Brain microvascular endothelial cell (primary cell): Measurements from ENCODE around the gene METRNL.

Source experiments
- DNase-seq: peaks from one replicate; pipeline ENCODE4 v3.0.0-alpha.2; 2020
- H3K27ac ChIP-seq: fragments of 250-450 bp; sonication (Bioruptor Pico); 2 replicates; pipeline ENCODE4 v1.5.1; 2020; ENCODE audit warnings: mild to moderate bottlenecking, moderate library complexity
- H3K27me3 ChIP-seq: fragments of 250-450 bp; sonication (Bioruptor Pico); replicated peaks from 2 replicates; pipeline ENCODE4 v1.5.1; 2020; ENCODE audit warnings: mild to moderate bottlenecking
- H3K36me3 ChIP-seq: fragments of 250-450 bp; sonication (Bioruptor Pico); replicated peaks from 2 replicates; pipeline ENCODE4 v1.5.1; 2020; ENCODE audit warnings: mild to moderate bottlenecking
- H3K4me3 ChIP-seq: 2 replicates; pipeline ENCODE4 v1.5.1; 2011; ENCODE audit warnings: low read depth, mild to moderate bottlenecking, control low read depth, low read length, moderate library complexity
- in situ Hi-C: cut with HindIII; loops from 2 replicates; pipeline ENCODE4 v1.10.0; 2017; ENCODE audit warnings: low sequenced_read_pairs, low pct_ligation_motif_present
- TF ChIP-seq, protein P1 (sequence below): IDR thresholded peaks from 2 replicates; pipeline ENCODE4 v1.5.1; 2011; ENCODE audit warnings: low read depth, mild to moderate bottlenecking, moderate library complexity, low read length, control low read depth, inconsistent platforms; ENCODE audit errors: missing control alignments

Gene METRNL

GRCh38 chr17:83098241-83099085 is 19.1 kb downstream of the METRNL start:
- no peaks in the 10 kb centered on the region for H3K27me3 ChIP-seq
- DNase-seq, result no peak
- H3K27ac ChIP-seq, result no peak overlapping the region
- no peak overlapping the region for H3K4me3 ChIP-seq
- H3K36me3 ChIP-seq, result peaks cover 26% of the 10 kb centered on the region
- TF ChIP-seq, protein P1, sequence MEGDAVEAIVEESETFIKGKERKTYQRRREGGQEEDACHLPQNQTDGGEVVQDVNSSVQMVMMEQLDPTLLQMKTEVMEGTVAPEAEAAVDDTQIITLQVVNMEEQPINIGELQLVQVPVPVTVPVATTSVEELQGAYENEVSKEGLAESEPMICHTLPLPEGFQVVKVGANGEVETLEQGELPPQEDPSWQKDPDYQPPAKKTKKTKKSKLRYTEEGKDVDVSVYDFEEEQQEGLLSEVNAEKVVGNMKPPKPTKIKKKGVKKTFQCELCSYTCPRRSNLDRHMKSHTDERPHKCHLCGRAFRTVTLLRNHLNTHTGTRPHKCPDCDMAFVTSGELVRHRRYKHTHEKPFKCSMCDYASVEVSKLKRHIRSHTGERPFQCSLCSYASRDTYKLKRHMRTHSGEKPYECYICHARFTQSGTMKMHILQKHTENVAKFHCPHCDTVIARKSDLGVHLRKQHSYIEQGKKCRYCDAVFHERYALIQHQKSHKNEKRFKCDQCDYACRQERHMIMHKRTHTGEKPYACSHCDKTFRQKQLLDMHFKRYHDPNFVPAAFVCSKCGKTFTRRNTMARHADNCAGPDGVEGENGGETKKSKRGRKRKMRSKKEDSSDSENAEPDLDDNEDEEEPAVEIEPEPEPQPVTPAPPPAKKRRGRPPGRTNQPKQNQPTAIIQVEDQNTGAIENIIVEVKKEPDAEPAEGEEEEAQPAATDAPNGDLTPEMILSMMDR, result no peak
- in situ Hi-C loops, result no loop called here

DNA sequence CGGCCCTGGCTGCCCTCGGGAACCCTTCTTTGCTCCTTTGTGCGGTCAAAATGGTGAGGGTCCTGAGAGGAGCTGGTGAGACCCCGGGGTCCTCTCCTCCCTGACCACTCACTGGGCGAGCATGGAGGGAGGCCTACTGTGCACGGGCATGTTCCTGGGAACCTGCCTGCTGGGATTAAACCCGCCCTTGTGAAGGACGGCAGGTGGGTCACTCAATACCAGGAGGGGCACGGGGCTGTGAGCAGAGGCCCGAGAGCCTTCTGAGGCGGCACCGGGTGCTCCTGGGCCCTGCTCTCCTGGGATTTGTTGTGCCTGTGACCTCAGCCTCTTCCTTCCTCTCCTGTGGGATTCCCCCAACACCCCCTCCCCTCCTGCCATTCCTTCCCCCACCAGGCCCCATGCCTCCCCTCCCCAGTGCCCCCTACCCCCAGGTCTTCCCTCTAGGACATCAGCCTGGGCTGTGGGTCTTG is 19.7 kb downstream of the METRNL start:
- in situ Hi-C loops, result no loop called here
- H3K27me3 ChIP-seq, result no peaks in the 10 kb centered on the region
- DNase-seq, result no peak
- H3K27ac ChIP-seq, result no peak overlapping the region
- no peak overlapping the region for H3K4me3 ChIP-seq
- H3K36me3 ChIP-seq, result peaks cover 20% of the 10 kb centered on the region
- TF ChIP-seq, protein P1, result no peak

- no peaks in the 10 kb centered on the region for H3K27me3 ChIP-seq
- H3K36me3 ChIP-seq, result peaks cover 14% of the 10 kb centered on the region
- no peak overlapping the region for H3K4me3 ChIP-seq
- in situ Hi-C loops, result no loop called here
- no peak for DNase-seq
- TF ChIP-seq, protein P1, result no peak
- H3K27ac ChIP-seq, result no peak overlapping the region
Measured at GRCh38 chr17:83099570-83100181, 20.3 kb downstream of the METRNL start.

GRCh38 chr17:83100220-83100852 is 20.9 kb downstream of the METRNL start:
- TF ChIP-seq, protein P1, result no peak
- peaks cover 8% of the 10 kb centered on the region for H3K36me3 ChIP-seq
- H3K27me3 ChIP-seq, result no peaks in the 10 kb centered on the region
- no peak overlapping the region for H3K4me3 ChIP-seq
- H3K27ac ChIP-seq, result no peak overlapping the region
- in situ Hi-C loops, result no loop called here
- DNase-seq, result no peak

GRCh38 chr17:83100853-83101391 is 21.5 kb downstream of the METRNL start:
- DNase-seq, result no peak
- no peaks in the 10 kb centered on the region for H3K27me3 ChIP-seq
- in situ Hi-C loops, result no loop called here
- H3K36me3 ChIP-seq, result peaks cover 2% of the 10 kb centered on the region
- H3K4me3 ChIP-seq, result no peak overlapping the region
- TF ChIP-seq, protein P1, result no peak
- H3K27ac ChIP-seq, result no peak overlapping the region
